ENCODE measurements around the gene TMC7. TPM values are rescaled to one million over a fixed set of nuclear protein-coding genes. Genes with fewer than 3 reads are reported as not detected.

Gene TMC7
- total and polyA plus RNA-seq, 12 donors: 0.10 to 1.4 (median 0.35) TPM; not detected in 1

- DNase-seq: no peak
- no peak overlapping the region for H3K4me3 ChIP-seq
- H3K4me1 ChIP-seq (replicated peaks in 1 of 2): no peaks in the 10 kb centered on the region
- intact Hi-C loops (cut with DNase I): no loop called here
- TF ChIP-seq CTCF (IDR thresholded peaks at IDR 0.05): no peak
- no peak for TF ChIP-seq POLR2A (IDR thresholded peaks at IDR 0.05)
- no peaks in the 10 kb centered on the region for H3K36me3 ChIP-seq (replicated peaks in 1 of 2)
- H3K9me3 ChIP-seq (replicated peaks in 1 of 3): no peaks in the 10 kb centered on the region
- H3K27ac ChIP-seq: no peak overlapping the region
- WGBS, 4 donors: 82 to 92% (median 90%) methylated on average over 4 of the region's 4 CpGs
- no peaks in the 10 kb centered on the region for H3K27me3 ChIP-seq
Observed at GRCh38 chr16:18999045-18999393, 15.3 kb downstream of the TMC7 start.

- WGBS, 4 donors: 82 to 90% (median 85%) methylated on average over 4 of the region's 4 CpGs
- Histone ChIP-seq H3K27ac (no peak overlapping the region), H3K4me3 (no peak overlapping the region), H3K4me1 (replicated peaks in 1 of 2) (no peaks in the 10 kb centered on the region), H3K9me3 (replicated peaks in 1 of 3) (no peaks in the 10 kb centered on the region), H3K36me3 (replicated peaks in 1 of 2) (no peaks in the 10 kb centered on the region), H3K27me3 (no peaks in the 10 kb centered on the region)
- DNase-seq: no peak
- no peak for TF ChIP-seq CTCF (IDR thresholded peaks at IDR 0.05)
- no peak for TF ChIP-seq POLR2A (IDR thresholded peaks at IDR 0.05)
- intact Hi-C loops (cut with DNase I): no loop called here
Observed at GRCh38 chr16:19001788-19002187, 18.1 kb downstream of the TMC7 start.

- no peak overlapping the region for H3K27ac ChIP-seq
- 62 to 78% (median 71%) methylated on average over 4 of the region's 4 CpGs for WGBS, 4 donors
Observed at GRCh38 chr16:19003935-19004334, 20.2 kb downstream of the TMC7 start.

GRCh38 chr16:19005561-19006445, 22.1 kb downstream of the TMC7 start:
- no peak for DNase-seq
- intact Hi-C loops (cut with DNase I): no loop called here
- 86 to 91% (median 87%) methylated on average over 16 of the region's 16 CpGs for WGBS, 4 donors
- H3K36me3 ChIP-seq (replicated peaks in 1 of 2): no peaks in the 10 kb centered on the region
- no peaks in the 10 kb centered on the region for H3K9me3 ChIP-seq (replicated peaks in 1 of 3)
- no peak overlapping the region for H3K4me3 ChIP-seq
- no peaks in the 10 kb centered on the region for H3K27me3 ChIP-seq
- H3K4me1 ChIP-seq (replicated peaks in 1 of 2): no peaks in the 10 kb centered on the region
- no peak overlapping the region for H3K27ac ChIP-seq
- no peak for TF ChIP-seq POLR2A (IDR thresholded peaks at IDR 0.05)
- no peak for TF ChIP-seq CTCF (IDR thresholded peaks at IDR 0.05)

More at GRCh38 chr16:19003935-19004334, 20.2 kb downstream of the TMC7 start:
- intact Hi-C loops (cut with DNase I): no loop called here
- Histone ChIP-seq H3K9me3 (replicated peaks in 1 of 3) (no peaks in the 10 kb centered on the region), H3K4me3 (no peak overlapping the region), H3K4me1 (replicated peaks in 1 of 2) (no peaks in the 10 kb centered on the region), H3K27me3 (no peaks in the 10 kb centered on the region), H3K36me3 (replicated peaks in 1 of 2) (no peaks in the 10 kb centered on the region)
- no peak for TF ChIP-seq POLR2A (IDR thresholded peaks at IDR 0.05)
- no peak for TF ChIP-seq CTCF (IDR thresholded peaks at IDR 0.05)
- no peak for DNase-seq
